OCI-LY1 (cell line): ENCODE data around the gene BRD8.

Experiments used
- H2AFZ ChIP-seq: fragments of 200-600 bp; sonication (generic), shearing (Covaris generic); 2 replicates; pipeline ENCODE4 v1.6.0; 2014; ENCODE audit warnings: antibody characterized with exemption, mild to moderate bottlenecking, low read length
- H3F3A ChIP-seq: fragments of 200-600 bp; sonication (generic), shearing (Covaris generic); 2 replicates; pipeline ENCODE4 v1.6.0; 2014; ENCODE audit warnings: mild to moderate bottlenecking, antibody characterized with exemption, low read length, moderate library complexity; ENCODE audit not compliant: insufficient read depth
- H3K27ac ChIP-seq: fragments of 200-600 bp; sonication (generic); 2 replicates; pipeline ENCODE4 v1.5.1; 2014; ENCODE audit warnings: low read length, mixed run types, mild to moderate bottlenecking, low read depth; ENCODE audit not compliant: poor library complexity, severe bottlenecking
- H3K27me3 ChIP-seq: fragments of 200-600 bp; sonication (generic); 2 replicates; pipeline ENCODE4 v1.6.0; 2014; ENCODE audit warnings: antibody characterized with exemption, mild to moderate bottlenecking, low read length, moderate library complexity; ENCODE audit not compliant: insufficient read depth
- H3K36me3 ChIP-seq: fragments of 200-600 bp; sonication (generic); 2 replicates; pipeline ENCODE4 v1.6.1; 2014; ENCODE audit warnings: mild to moderate bottlenecking, antibody characterized with exemption, low read length, moderate library complexity, mixed read lengths; ENCODE audit not compliant: insufficient read depth
- H3K4me1 ChIP-seq: fragments of 200-600 bp; sonication (generic); 2 replicates; pipeline ENCODE4 v1.5.1; 2014; ENCODE audit warnings: mild to moderate bottlenecking, low read length, moderate library complexity; ENCODE audit not compliant: insufficient read depth, severe bottlenecking
- H3K4me2 ChIP-seq: fragments of 200-600 bp; sonication (generic), shearing (Covaris generic); 2 replicates; pipeline ENCODE4 v1.6.1; 2014; ENCODE audit warnings: low read length
- H3K4me3 ChIP-seq: fragments of 200-600 bp; sonication (generic); 2 replicates; pipeline ENCODE4 v1.5.1; 2014; ENCODE audit warnings: low read length, low read depth, mild to moderate bottlenecking, mixed read lengths; ENCODE audit not compliant: poor library complexity, severe bottlenecking
- H3K79me2 ChIP-seq: fragments of 200-600 bp; shearing (Covaris generic); 2 replicates; pipeline ENCODE4 v1.6.1; 2016; ENCODE audit warnings: mixed run types, low read length, mixed read lengths; ENCODE audit not compliant: insufficient read depth
- H3K9ac ChIP-seq: fragments of 200-600 bp; sonication (generic), shearing (Covaris generic); 2 replicates; pipeline ENCODE4 v1.6.1; 2014; ENCODE audit warnings: mild to moderate bottlenecking, low read length, mixed read lengths
- H3K9me2 ChIP-seq: fragments of 200-600 bp; sonication (generic), shearing (Covaris generic); 2 replicates; pipeline ENCODE4 v1.6.1; 2014; ENCODE audit warnings: low read depth, mild to moderate bottlenecking, low read length, mixed read lengths
- H3K9me3 ChIP-seq: fragments of 200-600 bp; shearing (Covaris generic); 2 replicates; pipeline ENCODE4 v1.6.1; 2014; ENCODE audit warnings: low read length, mixed read lengths
- H4K20me1 ChIP-seq: fragments of 200-600 bp; sonication (generic), shearing (Covaris generic); 2 replicates; pipeline ENCODE4 v1.6.0; 2016; ENCODE audit warnings: mild to moderate bottlenecking, low read length; ENCODE audit not compliant: insufficient read depth
- CTCF ChIP-seq: fragments of 200-600 bp; sonication (generic), shearing (Covaris generic); IDR thresholded peaks from 2 replicates; pipeline ENCODE4 v1.5.1; 2017; ENCODE audit warnings: mild to moderate bottlenecking, antibody characterized with exemption, low read length, moderate library complexity, mixed read lengths
- EZH2 ChIP-seq: fragments of 200-600 bp; sonication (generic), shearing (Covaris generic); IDR thresholded peaks from 2 replicates; pipeline ENCODE4 v1.8.0; 2017; ENCODE audit warnings: borderline replicate concordance, mixed run types, mild to moderate bottlenecking, antibody characterized with exemption, low read length, moderate library complexity, mixed read lengths

Gene BRD8

GRCh38 chr5:138141734-138142133, 36.7 kb downstream of the BRD8 start:
- Histone ChIP-seq H3K4me1 (peaks cover 10% of the 10 kb centered on the region), H3K36me3 (no peaks in the 10 kb centered on the region), H3K9me3 (no peaks in the 10 kb centered on the region), H3K79me2 (no peaks in the 10 kb centered on the region), H3K27me3 (no peaks in the 10 kb centered on the region; the same call in 1 of the 2 replicates), H4K20me1 (no peaks in the 10 kb centered on the region), H3K9me2 (no peaks in the 10 kb centered on the region), H3K4me2 (no peak overlapping the region), H3K27ac (no peak overlapping the region), H2AFZ (no peak overlapping the region), H3K9ac (no peak overlapping the region), H3K4me3 (no peak overlapping the region), H3F3A (no peaks in the 10 kb centered on the region)
- TF ChIP-seq CTCF = no peak
- TF ChIP-seq EZH2 = no peak

- H3K27ac ChIP-seq = no peak overlapping the region
- no peak overlapping the region for H3K4me2 ChIP-seq
- no peaks in the 10 kb centered on the region for H3K9me3 ChIP-seq
- peaks cover 10% of the 10 kb centered on the region for H3K4me1 ChIP-seq
- no peak overlapping the region for H3K9ac ChIP-seq
- H3K9me2 ChIP-seq = no peaks in the 10 kb centered on the region
- H3K27me3 ChIP-seq = no peaks in the 10 kb centered on the region
- TF ChIP-seq EZH2 (no peak), CTCF (no peak)
- H4K20me1 ChIP-seq = no peaks in the 10 kb centered on the region
- no peaks in the 10 kb centered on the region for H3K79me2 ChIP-seq
- no peaks in the 10 kb centered on the region for H3K36me3 ChIP-seq
- H2AFZ ChIP-seq = no peak overlapping the region
- H3K4me3 ChIP-seq = no peak overlapping the region
- no peaks in the 10 kb centered on the region for H3F3A ChIP-seq
Observed at GRCh38 chr5:138140268-138140667, 38.2 kb downstream of the BRD8 start.

- no peaks in the 10 kb centered on the region for H3K9me2 ChIP-seq
- H2AFZ ChIP-seq = no peak overlapping the region
- H3K27ac ChIP-seq = no peak overlapping the region
- peak overlapping the region; percentile 58; the same call in 1 of the 2 replicates for H3K4me2 ChIP-seq
- no peaks in the 10 kb centered on the region for H3K27me3 ChIP-seq
- H3K4me3 ChIP-seq = peak overlapping the region; percentile 37
- no peaks in the 10 kb centered on the region for H3F3A ChIP-seq
- H3K4me1 ChIP-seq = peaks cover 10% of the 10 kb centered on the region
- no peak overlapping the region for H3K9ac ChIP-seq
- TF ChIP-seq CTCF (no peak), EZH2 (no peak)
- H3K9me3 ChIP-seq = no peaks in the 10 kb centered on the region
- no peaks in the 10 kb centered on the region for H3K36me3 ChIP-seq
- H4K20me1 ChIP-seq = no peaks in the 10 kb centered on the region
- no peaks in the 10 kb centered on the region for H3K79me2 ChIP-seq
Observed at GRCh38 chr5:138139781-138140090, 38.7 kb downstream of the BRD8 start.
